Testis (tissue), 2 donors: ENCODE measurements around the gene ABCD1.

Source experiments
- POLR2A ChIP-seq: fragments of 450-650 bp; IDR thresholded peaks from one replicate; pipeline ENCODE4 v1.6.1; 2017; ENCODE audit warnings: antibody characterized with exemption, mild to moderate bottlenecking, moderate library complexity
- TF ChIP-seq, protein P1 (sequence below), 3 experiments: fragments of 450-650 bp in 2 of 3; fragments of 200-600 bp in 1 of 3; sonication (generic) in 1 of 3; IDR thresholded peaks; one replicate each; pipeline ENCODE4 v1.5.1; 2016 to 2019; ENCODE audit warnings: antibody characterized with exemption in 3 of 3, mild to moderate bottlenecking in 2 of 3, moderate library complexity in 1 of 3

DNA sequence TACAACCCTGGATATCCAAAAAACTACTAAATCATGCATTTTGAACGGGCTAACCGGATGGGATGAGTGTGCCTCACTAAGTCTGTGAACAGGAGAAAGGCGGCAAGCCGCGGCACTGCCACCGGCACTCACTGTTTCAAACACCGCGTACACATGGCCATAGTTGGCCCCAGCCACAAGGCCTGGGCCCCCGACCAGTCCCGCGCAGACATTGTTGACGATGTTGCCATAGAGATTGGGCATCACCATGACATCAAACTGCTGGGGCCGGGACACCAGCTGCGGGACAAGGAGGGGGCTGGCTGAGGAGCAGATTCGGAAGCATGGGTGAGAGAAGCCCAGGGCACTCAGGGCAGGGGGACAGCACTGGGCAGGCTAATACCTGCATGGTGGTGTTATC lies 62.0 kb downstream of the ABCD1 start:
- TF ChIP-seq, protein P1, sequence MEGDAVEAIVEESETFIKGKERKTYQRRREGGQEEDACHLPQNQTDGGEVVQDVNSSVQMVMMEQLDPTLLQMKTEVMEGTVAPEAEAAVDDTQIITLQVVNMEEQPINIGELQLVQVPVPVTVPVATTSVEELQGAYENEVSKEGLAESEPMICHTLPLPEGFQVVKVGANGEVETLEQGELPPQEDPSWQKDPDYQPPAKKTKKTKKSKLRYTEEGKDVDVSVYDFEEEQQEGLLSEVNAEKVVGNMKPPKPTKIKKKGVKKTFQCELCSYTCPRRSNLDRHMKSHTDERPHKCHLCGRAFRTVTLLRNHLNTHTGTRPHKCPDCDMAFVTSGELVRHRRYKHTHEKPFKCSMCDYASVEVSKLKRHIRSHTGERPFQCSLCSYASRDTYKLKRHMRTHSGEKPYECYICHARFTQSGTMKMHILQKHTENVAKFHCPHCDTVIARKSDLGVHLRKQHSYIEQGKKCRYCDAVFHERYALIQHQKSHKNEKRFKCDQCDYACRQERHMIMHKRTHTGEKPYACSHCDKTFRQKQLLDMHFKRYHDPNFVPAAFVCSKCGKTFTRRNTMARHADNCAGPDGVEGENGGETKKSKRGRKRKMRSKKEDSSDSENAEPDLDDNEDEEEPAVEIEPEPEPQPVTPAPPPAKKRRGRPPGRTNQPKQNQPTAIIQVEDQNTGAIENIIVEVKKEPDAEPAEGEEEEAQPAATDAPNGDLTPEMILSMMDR (IDR thresholded peaks at IDR 0.05) = no peak
- no peak for TF ChIP-seq POLR2A
